Mesenchymal stem cell (in vitro differentiated cells and primary cell): ENCODE data around the gene LPP.
"Not testable (repeated sequence)": the region's sequence is repeated elsewhere in the genome, so short reads cannot be mapped to it uniquely, and the experiment has no call there.

Experiments
- DNase-seq: peaks from one replicate; pipeline ENCODE4 v3.0.0-alpha.2; 2013
- H2AFZ ChIP-seq: one replicate; pipeline ENCODE4 v1.6.1; 2013; ENCODE audit warnings: low read depth, mild to moderate bottlenecking, control low read depth, inconsistent platforms, low read length, moderate library complexity
- H2AK5ac ChIP-seq: 2 replicates; pipeline ENCODE4 v1.6.1; 2013; ENCODE audit warnings: low read length, moderate library complexity, mild to moderate bottlenecking, inconsistent platforms; ENCODE audit not compliant: severe bottlenecking
- H2BK120ac ChIP-seq: one replicate; pipeline ENCODE4 v1.6.1; 2013; ENCODE audit warnings: low read depth, mild to moderate bottlenecking, inconsistent platforms, low read length, moderate library complexity
- H2BK12ac ChIP-seq, 2 experiments: one replicate each; pipeline ENCODE4 v1.6.1; 2013; ENCODE audit warnings: inconsistent platforms in 2 of 2, low read length in 2 of 2, mild to moderate bottlenecking in 2 of 2, moderate library complexity in 2 of 2, control low read depth in 1 of 2
- H2BK15ac ChIP-seq: one replicate; pipeline ENCODE4 v1.6.1; 2013; ENCODE audit warnings: mild to moderate bottlenecking, low read depth, inconsistent platforms; ENCODE audit not compliant: poor library complexity, severe bottlenecking
- H2BK5ac ChIP-seq: 2 replicates; pipeline ENCODE4 v1.6.1; 2013; ENCODE audit warnings: low read depth, mild to moderate bottlenecking, low read length, control low read depth, inconsistent platforms; ENCODE audit not compliant: poor library complexity, severe bottlenecking
- H3K14ac ChIP-seq, 2 experiments: one replicate each; pipeline ENCODE4 v1.6.1; 2013; ENCODE audit warnings: inconsistent platforms in 2 of 2, low read length in 2 of 2, control low read depth in 1 of 2, mild to moderate bottlenecking in 1 of 2, moderate library complexity in 1 of 2
- H3K18ac ChIP-seq, 2 experiments: one replicate each; pipeline ENCODE4 v1.6.1; 2013; ENCODE audit warnings: inconsistent platforms in 2 of 2, low read length in 2 of 2, control low read depth in 1 of 2, low read depth in 1 of 2, mild to moderate bottlenecking in 1 of 2
- H3K23ac ChIP-seq, 2 experiments: one replicate each; pipeline ENCODE4 v1.6.1; 2013; ENCODE audit warnings: inconsistent platforms in 2 of 2, low read length in 2 of 2, mild to moderate bottlenecking in 2 of 2, moderate library complexity in 2 of 2, control low read depth in 1 of 2
- H3K27ac ChIP-seq: 2 replicates; pipeline ENCODE4 v1.5.1; 2013; ENCODE audit warnings: mild to moderate bottlenecking, moderate library complexity, low read length, control low read depth, inconsistent platforms; ENCODE audit not compliant: poor library complexity, severe bottlenecking
- H3K27me3 ChIP-seq, 2 experiments: 2 replicates each; pipeline versions ENCODE4 v1.6.1 to v1.7.0; 2013; ENCODE audit warnings: low read length in 2 of 2, mild to moderate bottlenecking in 2 of 2, moderate library complexity in 2 of 2, control low read depth in 1 of 2, inconsistent platforms in 1 of 2; ENCODE audit not compliant: control insufficient read depth in 1 of 2, insufficient read depth in 1 of 2
- H3K36me3 ChIP-seq, 2 experiments: 2 replicates each; pipeline versions ENCODE4 v1.6.1 to v1.7.0; 2013; ENCODE audit warnings: low read length in 2 of 2, control low read depth in 1 of 2, inconsistent platforms in 1 of 2, low read depth in 1 of 2, mild to moderate bottlenecking in 1 of 2; ENCODE audit not compliant: insufficient read depth in 2 of 2, control insufficient read depth in 1 of 2
- H3K4ac ChIP-seq, 2 experiments: one replicate each; pipeline ENCODE4 v1.6.1; 2013; ENCODE audit warnings: inconsistent platforms in 2 of 2, low read length in 2 of 2, mild to moderate bottlenecking in 2 of 2, moderate library complexity in 2 of 2, control low read depth in 1 of 2, low read depth in 1 of 2
- H3K4me1 ChIP-seq: 2 replicates; pipeline ENCODE4 v1.6.1; 2013; ENCODE audit warnings: low read depth, low read length, control low read depth; ENCODE audit not compliant: control insufficient read depth, insufficient read depth
- H3K4me2 ChIP-seq: 2 replicates; pipeline ENCODE4 v1.6.1; 2013; ENCODE audit warnings: low read length, mild to moderate bottlenecking, inconsistent platforms; ENCODE audit not compliant: poor library complexity, severe bottlenecking
- H3K4me3 ChIP-seq, 2 experiments: 2 replicates each; pipeline versions ENCODE4 v1.5.1 to v1.7.0; 2013; ENCODE audit warnings: low read length in 2 of 2, mild to moderate bottlenecking in 2 of 2, control low read depth in 1 of 2, low read depth in 1 of 2; ENCODE audit not compliant: insufficient read depth in 1 of 2
- H3K79me1 ChIP-seq: replicated peaks from 2 replicates; pipeline ENCODE4 v1.6.1; 2013; ENCODE audit warnings: mild to moderate bottlenecking, control low read depth, low read length, inconsistent platforms; ENCODE audit not compliant: poor library complexity, severe bottlenecking
- H3K9ac ChIP-seq: 2 replicates; pipeline ENCODE4 v1.7.0; 2013; ENCODE audit warnings: mild to moderate bottlenecking, low read length, moderate library complexity
- H3K9me3 ChIP-seq: 2 replicates; pipeline ENCODE4 v1.7.0; 2013; ENCODE audit warnings: mild to moderate bottlenecking, low read length; ENCODE audit not compliant: control insufficient read depth
- H4K8ac ChIP-seq: one replicate; pipeline ENCODE4 v1.6.1; 2013; ENCODE audit warnings: inconsistent platforms, mild to moderate bottlenecking, low read length, moderate library complexity
- H4K91ac ChIP-seq: one replicate; pipeline ENCODE4 v1.6.1; 2013; ENCODE audit warnings: mild to moderate bottlenecking, low read length, inconsistent platforms
- WGBS: methylation state at CpG from one replicate; pipeline ENCODE4 v1.1.7; 2013; ENCODE audit warnings: mixed read lengths; 5-methylcytosine and 5-hydroxymethylcytosine counted together

LPP gene

DNA sequence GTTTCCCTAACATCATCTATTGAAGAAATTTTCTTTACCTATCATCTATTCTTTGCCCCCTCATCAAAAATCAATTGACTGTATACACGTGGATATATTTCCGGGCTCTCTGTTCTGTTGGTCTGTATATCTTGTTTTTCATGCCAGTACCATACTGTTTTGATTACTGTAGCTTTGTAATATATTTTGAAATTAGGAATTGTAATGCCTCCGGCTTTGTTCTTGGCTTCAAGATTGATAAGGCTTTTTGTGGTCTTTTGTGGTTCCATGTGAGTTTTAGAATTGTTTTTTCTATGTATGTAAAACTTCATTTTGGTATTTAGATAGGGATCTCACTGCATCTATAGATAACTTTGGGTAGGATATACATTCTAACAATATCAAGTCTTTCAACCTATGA is 454.4 kb downstream of the LPP start:
- Histone ChIP-seq H3K27ac (no peak overlapping the region), H2BK15ac (no peak overlapping the region), H3K36me3 (peaks cover 14 to 26% of the 10 kb centered on the region in 2 experiments), H3K4me2 (no peak overlapping the region), H3K27me3 (no peaks in the 10 kb centered on the region), H2AK5ac (no peak overlapping the region), H3K4ac (no peak overlapping the region), H3K14ac (no peak overlapping the region), H3K18ac (no peak overlapping the region), H4K91ac (no peak overlapping the region), H3K4me3 (no peak overlapping the region), H4K8ac (no peak overlapping the region), H2BK120ac (no peak overlapping the region), H2AFZ (no peak overlapping the region), H3K23ac (no peak overlapping the region), H2BK5ac (no peak overlapping the region), H2BK12ac (no peak overlapping the region), H3K4me1 (no peaks in the 10 kb centered on the region), H3K79me1 (peaks cover 24% of the 10 kb centered on the region), H3K9ac (no peak overlapping the region), H3K9me3 (peaks cover 18% of the 10 kb centered on the region)
- WGBS = 100% methylated on average over 1 of the region's 3 CpGs
- no peak for DNase-seq

DNA sequence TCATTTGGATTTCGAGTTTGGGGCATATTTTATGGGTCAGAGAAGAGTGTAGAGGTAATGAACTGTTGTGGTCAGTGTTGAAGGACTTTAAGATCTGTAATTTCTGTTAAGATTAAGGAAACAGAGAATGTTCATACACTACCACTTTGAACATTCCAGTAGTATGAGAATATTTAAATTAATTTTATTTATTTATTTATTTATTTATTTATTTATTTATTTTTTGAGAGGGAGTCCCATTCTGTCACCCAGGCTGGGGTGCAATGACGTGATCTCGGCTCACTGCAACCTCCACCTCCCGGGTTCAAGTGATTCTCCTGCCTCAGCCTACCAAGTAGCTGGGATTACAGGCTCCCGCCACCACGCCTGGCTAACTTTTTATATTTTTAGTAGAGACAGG is 459.8 kb downstream of the LPP start:
- DNase-seq, H3K27ac ChIP-seq, H2BK15ac ChIP-seq, H4K91ac ChIP-seq, H2BK12ac ChIP-seq, H2AFZ ChIP-seq, H3K4me1 ChIP-seq, H2BK120ac ChIP-seq, H2AK5ac ChIP-seq, H3K4ac ChIP-seq, H3K9ac ChIP-seq, H3K4me3 ChIP-seq, H3K27me3 ChIP-seq, H3K14ac ChIP-seq, H3K23ac ChIP-seq, H3K18ac ChIP-seq, H2BK5ac ChIP-seq, H3K9me3 ChIP-seq, H3K4me2 ChIP-seq, H4K8ac ChIP-seq: not testable (repeated sequence)
- Histone ChIP-seq H3K79me1 (peaks cover 21% of the 10 kb centered on the region), H3K36me3 (peaks cover 14 to 29% of the 10 kb centered on the region in 2 experiments)
- 100% methylated on average over 5 of the region's 6 CpGs for WGBS

DNA sequence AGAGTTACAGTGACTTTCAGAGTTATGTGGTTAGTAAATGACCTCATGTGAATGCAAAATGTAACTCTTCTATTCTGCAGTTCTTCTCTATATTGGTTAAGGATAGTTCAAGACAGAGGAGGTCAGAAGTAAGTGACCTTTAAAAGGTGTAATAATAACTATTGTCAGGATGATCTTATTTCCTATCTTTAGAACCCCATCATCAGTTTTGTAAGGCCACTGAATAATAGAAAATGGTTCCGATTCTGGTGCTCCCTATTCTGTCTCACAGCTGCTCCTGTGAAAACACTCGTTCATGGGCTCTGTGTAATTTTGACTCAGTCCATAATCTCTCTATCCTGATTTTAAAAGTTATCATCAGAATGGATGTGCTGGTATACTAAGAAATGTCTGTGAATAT is 463.3 kb downstream of the LPP start:
- Histone ChIP-seq H3K4ac (no peak overlapping the region), H3K9ac (no peak overlapping the region), H3K14ac (no peak overlapping the region), H2AK5ac (no peak overlapping the region), H3K4me1 (no peaks in the 10 kb centered on the region), H2BK5ac (no peak overlapping the region), H2BK12ac (no peak overlapping the region), H3K4me2 (no peak overlapping the region), H3K27ac (no peak overlapping the region), H3K9me3 (no peaks in the 10 kb centered on the region), H3K79me1 (peaks cover 18% of the 10 kb centered on the region), H4K8ac (no peak overlapping the region), H3K36me3 (peaks cover 0 to 3% of the 10 kb centered on the region in 2 experiments), H3K27me3 (no peaks in the 10 kb centered on the region), H2AFZ (no peak overlapping the region), H2BK120ac (no peak overlapping the region), H3K23ac (no peak overlapping the region), H2BK15ac (no peak overlapping the region), H3K18ac (no peak overlapping the region), H3K4me3 (no peak overlapping the region), H4K91ac (no peak overlapping the region)
- DNase-seq = no peak
- 100% methylated on average over 1 of the region's 2 CpGs for WGBS

DNA sequence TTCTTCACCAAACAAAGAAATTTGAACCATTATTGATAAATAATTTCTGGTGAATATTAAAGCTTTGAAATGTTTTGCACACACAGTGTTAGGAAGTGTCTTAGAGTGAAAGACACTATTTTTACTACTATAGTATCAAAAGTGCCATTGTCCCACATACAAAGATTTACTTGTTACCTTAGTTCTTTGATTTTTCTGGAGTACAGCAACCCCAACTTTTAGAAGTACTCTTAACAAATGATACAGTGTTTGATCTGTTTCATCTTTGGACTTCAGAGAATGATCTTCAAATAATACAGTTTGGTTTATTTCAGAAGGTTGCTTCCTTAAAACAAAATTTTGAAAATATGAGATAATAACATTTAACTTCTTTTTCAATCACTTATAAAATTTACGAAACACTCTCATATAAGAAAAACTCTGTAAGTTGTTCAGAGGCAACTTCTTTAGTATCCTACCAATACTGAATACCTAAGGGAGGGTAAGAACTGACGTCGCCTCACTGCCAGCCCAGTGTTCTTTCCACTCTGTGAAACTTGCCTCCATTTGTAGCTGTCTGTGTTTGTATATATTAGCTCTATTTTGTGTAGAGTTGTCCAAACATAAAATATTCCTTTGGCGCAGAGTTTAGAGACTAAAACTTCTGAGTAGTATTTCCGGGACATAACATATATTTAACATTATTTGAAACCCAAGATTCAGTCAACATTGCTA is 464.2 kb downstream of the LPP start:
- WGBS = no CpG with 5 or more reads among the region's 5 CpGs
- no peaks in the 10 kb centered on the region for H3K4me1 ChIP-seq
- peaks cover 0 to 3% of the 10 kb centered on the region in 2 experiments for H3K36me3 ChIP-seq
- H3K27ac ChIP-seq = no peak overlapping the region
- H3K4ac ChIP-seq = no peak overlapping the region
- no peak overlapping the region for H3K4me2 ChIP-seq
- H3K18ac ChIP-seq = no peak overlapping the region
- H2BK15ac ChIP-seq = no peak overlapping the region
- no peaks in the 10 kb centered on the region for H3K27me3 ChIP-seq
- DNase-seq = no peak
- H3K14ac ChIP-seq = no peak overlapping the region
- no peak overlapping the region for H2AK5ac ChIP-seq
- H3K4me3 ChIP-seq = no peak overlapping the region
- H3K23ac ChIP-seq = no peak overlapping the region
- H3K79me1 ChIP-seq = peaks cover 17% of the 10 kb centered on the region
- no peak overlapping the region for H4K91ac ChIP-seq
- no peak overlapping the region for H4K8ac ChIP-seq
- no peak overlapping the region for H3K9ac ChIP-seq
- H2BK12ac ChIP-seq = no peak overlapping the region
- H2AFZ ChIP-seq = no peak overlapping the region
- H3K9me3 ChIP-seq = no peaks in the 10 kb centered on the region
- H2BK120ac ChIP-seq = no peak overlapping the region
- H2BK5ac ChIP-seq = no peak overlapping the region
